Mesenchymal stem cell (in vitro differentiated cells and primary cell): ENCODE results near the gene MCAM.

Experiments
- DNase-seq: peaks from one replicate; pipeline ENCODE4 v3.0.0-alpha.2; 2013
- H2AFZ ChIP-seq: one replicate; pipeline ENCODE4 v1.6.1; 2013; ENCODE audit warnings: low read depth, mild to moderate bottlenecking, control low read depth, inconsistent platforms, low read length, moderate library complexity
- H2AK5ac ChIP-seq: 2 replicates; pipeline ENCODE4 v1.6.1; 2013; ENCODE audit warnings: low read length, moderate library complexity, mild to moderate bottlenecking, inconsistent platforms; ENCODE audit not compliant: severe bottlenecking
- H2BK120ac ChIP-seq: one replicate; pipeline ENCODE4 v1.6.1; 2013; ENCODE audit warnings: low read depth, mild to moderate bottlenecking, inconsistent platforms, low read length, moderate library complexity
- H2BK12ac ChIP-seq, 2 experiments: one replicate each; pipeline ENCODE4 v1.6.1; 2013; ENCODE audit warnings: inconsistent platforms in 2 of 2, low read length in 2 of 2, mild to moderate bottlenecking in 2 of 2, moderate library complexity in 2 of 2, control low read depth in 1 of 2
- H2BK15ac ChIP-seq: one replicate; pipeline ENCODE4 v1.6.1; 2013; ENCODE audit warnings: mild to moderate bottlenecking, low read depth, inconsistent platforms; ENCODE audit not compliant: poor library complexity, severe bottlenecking
- H2BK5ac ChIP-seq: 2 replicates; pipeline ENCODE4 v1.6.1; 2013; ENCODE audit warnings: low read depth, mild to moderate bottlenecking, low read length, control low read depth, inconsistent platforms; ENCODE audit not compliant: poor library complexity, severe bottlenecking
- H3K14ac ChIP-seq, 2 experiments: one replicate each; pipeline ENCODE4 v1.6.1; 2013; ENCODE audit warnings: inconsistent platforms in 2 of 2, low read length in 2 of 2, control low read depth in 1 of 2, mild to moderate bottlenecking in 1 of 2, moderate library complexity in 1 of 2
- H3K18ac ChIP-seq, 2 experiments: one replicate each; pipeline ENCODE4 v1.6.1; 2013; ENCODE audit warnings: inconsistent platforms in 2 of 2, low read length in 2 of 2, control low read depth in 1 of 2, low read depth in 1 of 2, mild to moderate bottlenecking in 1 of 2
- H3K23ac ChIP-seq, 2 experiments: one replicate each; pipeline ENCODE4 v1.6.1; 2013; ENCODE audit warnings: inconsistent platforms in 2 of 2, low read length in 2 of 2, mild to moderate bottlenecking in 2 of 2, moderate library complexity in 2 of 2, control low read depth in 1 of 2
- H3K27ac ChIP-seq: 2 replicates; pipeline ENCODE4 v1.5.1; 2013; ENCODE audit warnings: mild to moderate bottlenecking, moderate library complexity, low read length, control low read depth, inconsistent platforms; ENCODE audit not compliant: poor library complexity, severe bottlenecking
- H3K27me3 ChIP-seq, 2 experiments: 2 replicates each; pipeline versions ENCODE4 v1.6.1 to v1.7.0; 2013; ENCODE audit warnings: low read length in 2 of 2, mild to moderate bottlenecking in 2 of 2, moderate library complexity in 2 of 2, control low read depth in 1 of 2, inconsistent platforms in 1 of 2; ENCODE audit not compliant: control insufficient read depth in 1 of 2, insufficient read depth in 1 of 2
- H3K36me3 ChIP-seq, 2 experiments: 2 replicates each; pipeline versions ENCODE4 v1.6.1 to v1.7.0; 2013; ENCODE audit warnings: low read length in 2 of 2, control low read depth in 1 of 2, inconsistent platforms in 1 of 2, low read depth in 1 of 2, mild to moderate bottlenecking in 1 of 2; ENCODE audit not compliant: insufficient read depth in 2 of 2, control insufficient read depth in 1 of 2
- H3K4ac ChIP-seq, 2 experiments: one replicate each; pipeline ENCODE4 v1.6.1; 2013; ENCODE audit warnings: inconsistent platforms in 2 of 2, low read length in 2 of 2, mild to moderate bottlenecking in 2 of 2, moderate library complexity in 2 of 2, control low read depth in 1 of 2, low read depth in 1 of 2
- H3K4me1 ChIP-seq: 2 replicates; pipeline ENCODE4 v1.6.1; 2013; ENCODE audit warnings: low read depth, low read length, control low read depth; ENCODE audit not compliant: control insufficient read depth, insufficient read depth
- H3K4me2 ChIP-seq: 2 replicates; pipeline ENCODE4 v1.6.1; 2013; ENCODE audit warnings: low read length, mild to moderate bottlenecking, inconsistent platforms; ENCODE audit not compliant: poor library complexity, severe bottlenecking
- H3K4me3 ChIP-seq, 2 experiments: 2 replicates each; pipeline versions ENCODE4 v1.5.1 to v1.7.0; 2013; ENCODE audit warnings: low read length in 2 of 2, mild to moderate bottlenecking in 2 of 2, control low read depth in 1 of 2, low read depth in 1 of 2; ENCODE audit not compliant: insufficient read depth in 1 of 2
- H3K79me1 ChIP-seq: replicated peaks from 2 replicates; pipeline ENCODE4 v1.6.1; 2013; ENCODE audit warnings: mild to moderate bottlenecking, control low read depth, low read length, inconsistent platforms; ENCODE audit not compliant: poor library complexity, severe bottlenecking
- H3K9ac ChIP-seq: 2 replicates; pipeline ENCODE4 v1.7.0; 2013; ENCODE audit warnings: mild to moderate bottlenecking, low read length, moderate library complexity
- H3K9me3 ChIP-seq: 2 replicates; pipeline ENCODE4 v1.7.0; 2013; ENCODE audit warnings: mild to moderate bottlenecking, low read length; ENCODE audit not compliant: control insufficient read depth
- H4K8ac ChIP-seq: one replicate; pipeline ENCODE4 v1.6.1; 2013; ENCODE audit warnings: inconsistent platforms, mild to moderate bottlenecking, low read length, moderate library complexity
- H4K91ac ChIP-seq: one replicate; pipeline ENCODE4 v1.6.1; 2013; ENCODE audit warnings: mild to moderate bottlenecking, low read length, inconsistent platforms
- WGBS: methylation state at CpG from one replicate; pipeline ENCODE4 v1.1.7; 2013; ENCODE audit warnings: mixed read lengths; 5-methylcytosine and 5-hydroxymethylcytosine counted together

MCAM gene

DNA sequence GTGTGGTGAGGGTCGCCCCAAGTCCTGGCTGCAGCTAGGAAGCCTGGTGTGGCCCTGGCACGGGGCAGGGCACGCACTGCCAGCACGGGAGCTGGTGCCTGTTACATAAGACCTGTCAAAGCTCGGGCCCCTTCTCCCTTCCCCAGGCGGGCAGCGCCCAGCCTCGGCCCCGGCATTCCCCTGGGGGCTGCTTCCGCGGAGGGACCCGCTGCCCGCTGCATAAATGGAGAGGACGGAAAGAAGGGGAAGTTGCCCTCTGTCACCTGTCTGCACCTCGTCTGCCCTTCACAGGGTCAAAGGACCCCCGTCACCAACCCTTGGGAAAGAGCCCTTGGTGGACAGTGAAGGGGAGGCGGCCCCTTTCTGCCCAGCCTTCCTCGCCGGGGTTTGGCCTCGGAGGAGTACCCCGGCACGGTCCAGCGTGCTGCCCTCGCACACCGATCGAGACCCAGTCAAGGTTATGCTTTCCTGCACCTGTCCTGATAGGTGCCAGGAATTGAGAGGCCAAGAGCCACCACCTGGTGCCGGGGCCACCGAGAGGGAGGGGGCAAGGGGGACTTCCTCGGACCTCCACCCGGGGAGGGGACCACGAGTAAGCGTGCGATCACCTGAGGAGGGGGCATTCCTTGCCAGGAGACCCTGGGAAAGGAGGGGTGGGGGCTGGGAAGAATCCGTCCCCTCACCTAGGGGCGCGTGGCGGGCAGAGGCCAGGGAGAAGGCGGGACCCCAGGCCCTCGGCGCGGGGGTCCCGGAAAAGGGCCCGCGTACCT is 46.3 kb upstream of the MCAM start:
- Histone ChIP-seq H3K36me3 (no peaks in the 10 kb centered on the region), H3K27me3 (peaks cover 20 to 57% of the 10 kb centered on the region in 2 experiments), H2AFZ (no peak overlapping the region), H3K4ac (no peak overlapping the region), H3K18ac (peak overlapping the region in 1 of 2 experiments; percentile 41), H2BK120ac (no peak overlapping the region), H3K4me1 (peaks cover 25% of the 10 kb centered on the region), H4K91ac (peak overlapping the region; percentile 18), H2BK12ac (no peak overlapping the region), H3K4me3 (no peak overlapping the region), H3K9ac (no peak overlapping the region), H3K23ac (peak overlapping the region in 1 of 2 experiments; percentile 75), H3K27ac (no peak overlapping the region), H2BK15ac (peak overlapping the region; percentile 83), H3K9me3 (no peaks in the 10 kb centered on the region), H4K8ac (no peak overlapping the region), H3K4me2 (no peak overlapping the region), H2AK5ac (no peak overlapping the region), H2BK5ac (no peak overlapping the region), H3K79me1 (no peaks in the 10 kb centered on the region), H3K14ac (no peak overlapping the region)
- 60% methylated on average over 39 of the region's 44 CpGs for whole genome bisulfite sequencing
- DNase-seq: no peak

GRCh38 chr11:119362741-119363080 is 45.8 kb upstream of the MCAM start:
- Histone ChIP-seq H3K18ac (no peak overlapping the region), H3K14ac (no peak overlapping the region), H3K23ac (no peak overlapping the region), H3K27me3 (peaks cover 24 to 54% of the 10 kb centered on the region in 2 experiments), H2BK15ac (peak overlapping the region; percentile 26), H2AK5ac (no peak overlapping the region), H3K9me3 (no peaks in the 10 kb centered on the region), H3K4ac (no peak overlapping the region), H3K4me2 (no peak overlapping the region), H2BK5ac (no peak overlapping the region), H3K4me3 (no peak overlapping the region), H4K91ac (peak overlapping the region; percentile 18), H2BK12ac (no peak overlapping the region), H3K4me1 (peaks cover 22% of the 10 kb centered on the region), H2BK120ac (no peak overlapping the region), H3K36me3 (no peaks in the 10 kb centered on the region), H3K9ac (no peak overlapping the region), H3K27ac (no peak overlapping the region), H2AFZ (no peak overlapping the region), H4K8ac (no peak overlapping the region), H3K79me1 (no peaks in the 10 kb centered on the region)
- WGBS: 94% methylated on average over 5 of the region's 5 CpGs
- DNase-seq: no peak

- Histone ChIP-seq H3K4ac (no peak overlapping the region), H4K91ac (no peak overlapping the region), H3K18ac (no peak overlapping the region), H3K79me1 (no peaks in the 10 kb centered on the region), H3K4me3 (no peak overlapping the region), H3K4me1 (peaks cover 22% of the 10 kb centered on the region), H2BK15ac (no peak overlapping the region), H3K14ac (no peak overlapping the region), H3K9ac (no peak overlapping the region), H2AFZ (no peak overlapping the region), H3K9me3 (no peaks in the 10 kb centered on the region), H4K8ac (no peak overlapping the region), H2BK120ac (no peak overlapping the region), H3K27ac (no peak overlapping the region), H2AK5ac (no peak overlapping the region), H3K4me2 (no peak overlapping the region), H2BK12ac (no peak overlapping the region), H3K27me3 (peaks cover 29 to 54% of the 10 kb centered on the region in 2 experiments), H3K23ac (peak overlapping the region in 1 of 2 experiments; percentile 19), H2BK5ac (no peak overlapping the region), H3K36me3 (no peaks in the 10 kb centered on the region)
- peak; percentile 35 for DNase-seq
- WGBS: 75% methylated on average over 11 of the region's 11 CpGs
Observed at GRCh38 chr11:119361941-119362725, 45.2 kb upstream of the MCAM start.

DNA sequence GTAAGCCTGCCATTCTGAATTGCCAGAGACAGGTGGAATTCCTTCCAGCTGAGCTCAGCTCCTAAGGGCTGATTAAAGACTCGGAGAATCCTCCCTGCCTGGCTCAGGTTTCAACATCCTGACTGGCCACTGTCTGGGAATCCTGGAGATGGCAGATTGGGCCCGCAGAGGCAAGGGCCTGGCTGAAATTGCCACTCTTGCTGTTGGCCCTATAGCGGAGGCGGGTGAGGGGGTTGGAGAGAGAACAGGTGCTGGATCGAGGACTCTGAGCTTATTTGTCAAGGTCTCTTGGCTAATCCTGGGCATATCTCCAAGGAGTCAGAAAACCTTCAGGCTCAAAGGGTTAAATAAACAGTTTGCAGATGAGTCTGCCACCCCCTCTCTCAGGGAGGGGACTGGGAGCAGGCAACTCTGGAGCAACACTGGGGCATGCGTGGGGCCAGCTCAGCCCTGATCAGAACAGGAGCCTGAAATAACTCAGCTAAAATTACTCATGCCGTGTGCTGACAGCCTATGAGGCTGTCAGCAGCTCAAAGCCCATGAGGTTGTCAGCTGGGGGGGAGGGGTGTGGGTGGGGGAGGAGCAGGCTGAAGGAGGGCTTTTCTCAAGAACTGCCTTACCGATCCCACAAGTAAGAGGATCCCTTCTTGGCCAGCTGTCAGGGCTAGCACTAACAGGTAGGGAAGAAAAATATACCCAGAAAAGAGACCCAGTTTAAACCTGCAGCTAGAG is 44.3 kb upstream of the MCAM start:
- Histone ChIP-seq H3K4me1 (peaks cover 27% of the 10 kb centered on the region), H3K14ac (no peak overlapping the region), H3K4me2 (peak overlapping the region; percentile 7), H3K4ac (no peak overlapping the region), H2AFZ (no peak overlapping the region), H3K27ac (peak overlapping the region; percentile 35), H2BK15ac (no peak overlapping the region), H3K9ac (no peak overlapping the region), H2BK12ac (no peak overlapping the region), H3K18ac (no peak overlapping the region), H3K27me3 (peaks cover 29 to 46% of the 10 kb centered on the region in 2 experiments), H3K4me3 (no peak overlapping the region), H4K8ac (no peak overlapping the region), H2AK5ac (no peak overlapping the region), H2BK5ac (no peak overlapping the region), H3K79me1 (no peaks in the 10 kb centered on the region), H3K36me3 (no peaks in the 10 kb centered on the region), H2BK120ac (no peak overlapping the region), H4K91ac (no peak overlapping the region), H3K9me3 (no peaks in the 10 kb centered on the region), H3K23ac (no peak overlapping the region)
- peak; percentile 87 for DNase-seq
- 7% methylated on average over 8 of the region's 8 CpGs for WGBS
